Astrocyte (in vitro differentiated cells and primary cell): ENCODE data around the gene CD22. TPM values are rescaled to one million over a fixed set of nuclear protein-coding genes. Genes with fewer than 3 reads are reported as not detected.

Source experiments
- DNase-seq: peaks from one replicate; pipeline ENCODE4 v3.0.0-alpha.2; 2010; ENCODE audit warnings: low read depth
- FAIRE-seq: peaks from 2 replicates; lab custom pipeline; 2011; peaks lifted over from hg19 to GRCh38; lab: Jason Lieb, UNC
- H2AFZ ChIP-seq: 2 replicates; pipeline ENCODE4 v1.6.0; 2012; ENCODE audit warnings: low read depth, low read length, inconsistent platforms
- H3K27ac ChIP-seq: 2 replicates; pipeline ENCODE4 v1.5.1; 2011; ENCODE audit warnings: low read depth, low read length, inconsistent platforms
- H3K27me3 ChIP-seq: 2 replicates; pipeline ENCODE4 v1.6.0; 2011; ENCODE audit warnings: low read length, inconsistent platforms; ENCODE audit not compliant: insufficient read depth
- H3K36me3 ChIP-seq: 2 replicates; pipeline ENCODE4 v1.5.1; 2011; ENCODE audit warnings: low read length, inconsistent platforms; ENCODE audit not compliant: insufficient read depth
- H3K4me1 ChIP-seq: 2 replicates; pipeline ENCODE4 v1.5.1; 2011; ENCODE audit warnings: low read length, inconsistent platforms; ENCODE audit not compliant: insufficient read depth
- H3K4me2 ChIP-seq: 2 replicates; pipeline ENCODE4 v1.6.0; 2012; ENCODE audit warnings: low read length, inconsistent platforms
- H3K4me3 ChIP-seq: 2 replicates; pipeline ENCODE4 v1.5.1; 2011; ENCODE audit warnings: low read depth, mild to moderate bottlenecking, low read length, inconsistent platforms; ENCODE audit not compliant: insufficient read depth
- H3K79me2 ChIP-seq: 2 replicates; pipeline ENCODE4 v1.6.0; 2012; ENCODE audit warnings: mild to moderate bottlenecking, low read length, inconsistent platforms; ENCODE audit not compliant: insufficient read depth
- H3K9ac ChIP-seq: 2 replicates; pipeline ENCODE4 v1.6.0; 2012; ENCODE audit warnings: mild to moderate bottlenecking, low read length, inconsistent platforms
- H3K9me3 ChIP-seq: 2 replicates; pipeline ENCODE4 v1.5.1; 2012; ENCODE audit warnings: low read depth, mild to moderate bottlenecking, low read length, inconsistent platforms; ENCODE audit not compliant: insufficient read depth
- H4K20me1 ChIP-seq: 2 replicates; pipeline ENCODE4 v1.6.0; 2012; ENCODE audit warnings: low read length, inconsistent platforms; ENCODE audit not compliant: insufficient read depth
- H3K27ac Mint-ChIP-seq: one replicate; pipeline ENCODE4 v1.8.0; 2021; ENCODE audit warnings: mild to moderate bottlenecking, mixed read lengths; ENCODE audit not compliant: unreplicated experiment
- H3K27me3 Mint-ChIP-seq: one replicate; pipeline ENCODE4 v1.8.0; 2021; ENCODE audit warnings: low read depth, mixed read lengths; ENCODE audit not compliant: unreplicated experiment
- H3K36me3 Mint-ChIP-seq: one replicate; pipeline ENCODE4 v1.8.0; 2021; ENCODE audit warnings: low read depth, mixed read lengths; ENCODE audit not compliant: unreplicated experiment
- H3K4me1 Mint-ChIP-seq: one replicate; pipeline ENCODE4 v1.8.0; 2021; ENCODE audit warnings: low read depth, mixed read lengths; ENCODE audit not compliant: unreplicated experiment
- H3K4me3 Mint-ChIP-seq: one replicate; pipeline ENCODE4 v1.8.0; 2021; ENCODE audit warnings: mild to moderate bottlenecking, moderate library complexity, mixed read lengths; ENCODE audit not compliant: unreplicated experiment
- H3K9me3 Mint-ChIP-seq: one replicate; pipeline ENCODE4 v1.8.0; 2021; ENCODE audit warnings: mild to moderate bottlenecking, mixed read lengths; ENCODE audit not compliant: unreplicated experiment
- CTCF ChIP-seq: IDR thresholded peaks from 2 replicates; pipeline ENCODE4 v1.5.1; 2011; ENCODE audit warnings: low read depth, mild to moderate bottlenecking, inconsistent platforms, low read length, moderate library complexity; ENCODE audit not compliant: insufficient read depth
- EZH2 ChIP-seq: IDR thresholded peaks from 2 replicates; pipeline ENCODE4 v1.6.1; 2012; ENCODE audit warnings: mild to moderate bottlenecking, low read length, inconsistent platforms; ENCODE audit not compliant: insufficient read depth
- total RNA-seq: library from RNA; stranded (reverse); gene quantifications from 2 replicates; pipeline ENCODE4 v1.2.1, GENCODE V29; 2021

Gene CD22
- total RNA-seq, 1 donor from 2014 or later: not detected

- Histone ChIP-seq H3K9ac (no peak overlapping the region), H3K79me2 (no peaks in the 10 kb centered on the region), H3K9me3 (peaks cover 5% of the 10 kb centered on the region), H3K27me3 (no peaks in the 10 kb centered on the region), H3K4me2 (no peak overlapping the region), H3K36me3 (no peaks in the 10 kb centered on the region), H3K27ac (no peak overlapping the region), H4K20me1 (no peaks in the 10 kb centered on the region), H3K4me1 (no peaks in the 10 kb centered on the region), H2AFZ (no peak overlapping the region), H3K4me3 (no peak overlapping the region)
- Mint-ChIP-seq H3K36me3 (no peaks in the 10 kb centered on the region), H3K27ac (no peak overlapping the region), H3K4me1 (no peaks in the 10 kb centered on the region), H3K9me3 (peaks cover 15% of the 10 kb centered on the region), H3K27me3 (peaks cover 11% of the 10 kb centered on the region), H3K4me3 (no peak overlapping the region)
- DNase-seq: no peak
- no peak for FAIRE-seq
- TF ChIP-seq CTCF (no peak), EZH2 (no peak)
These were observed 60.3 kb downstream of the CD22 start for GRCh38 chr19:35389192-35389861.

- no peaks in the 10 kb centered on the region for H3K79me2 ChIP-seq
- Mint-ChIP-seq H3K27me3 (peaks cover 13% of the 10 kb centered on the region), H3K4me3 (no peak overlapping the region), H3K27ac (no peak overlapping the region), H3K9me3 (peaks cover 5% of the 10 kb centered on the region), H3K4me1 (no peaks in the 10 kb centered on the region), H3K36me3 (no peaks in the 10 kb centered on the region)
- no peaks in the 10 kb centered on the region for H3K36me3 ChIP-seq
- H3K27me3 ChIP-seq: no peaks in the 10 kb centered on the region
- FAIRE-seq: no peak
- no peak overlapping the region for H3K9ac ChIP-seq
- TF ChIP-seq EZH2: no peak
- TF ChIP-seq CTCF: no peak
- no peaks in the 10 kb centered on the region for H3K9me3 ChIP-seq
- H3K27ac ChIP-seq: no peak overlapping the region
- H2AFZ ChIP-seq: no peak overlapping the region
- no peak overlapping the region for H3K4me3 ChIP-seq
- H4K20me1 ChIP-seq: no peaks in the 10 kb centered on the region
- H3K4me2 ChIP-seq: no peak overlapping the region
- DNase-seq: no peak
- H3K4me1 ChIP-seq: no peaks in the 10 kb centered on the region
These were observed 64.0 kb downstream of the CD22 start for GRCh38 chr19:35392742-35393715.
